ENCODE results near the gene TTBK2. TPM values are rescaled to one million over a fixed set of nuclear protein-coding genes. Genes with fewer than 3 reads are reported as not detected.

TTBK2 gene
- total and polyA plus RNA-seq, 10 of the 15 experiments (the other 5 are each of a cell fraction or from before 2014, with no cell fraction given), result 0.66 to 9.1 (median 3.7) TPM

- TF ChIP-seq ZNF687 (IDR thresholded peaks at IDR 0.05) (no peak), RELA (IDR thresholded peaks at IDR 0.05; ENCODE audit: borderline replicate concordance, partially characterized antibody) (no peak), ESRRA (IDR thresholded peaks at IDR 0.05; ENCODE audit: low read length) (no peak), HCFC1 (IDR thresholded peaks at IDR 0.05; ENCODE audit: low read length) (no peak), RCOR1 (conservative IDR thresholded peaks at IDR 0.05; ENCODE audit: low read depth, low read length) (no peak), MTA3 (IDR thresholded peaks at IDR 0.05; ENCODE audit: borderline replicate concordance, low read length) (no peak), NR2C1 (IDR thresholded peaks at IDR 0.05) (no peak), RELB (IDR thresholded peaks at IDR 0.05; ENCODE audit: low read depth) (no peak), YBX1 (IDR thresholded peaks at IDR 0.05) (no peak), STAT3 (IDR thresholded peaks at IDR 0.05; ENCODE audit: low read depth, low read length) (no peak), LARP7 (IDR thresholded peaks at IDR 0.05) (0 out of 2 replicates have a peak, but pooled peaks have one; percentile 64), REST (IDR thresholded peaks at IDR 0.05; ENCODE audit: low read depth, low read length) (no peak)
- TF ChIP-seq, protein P1, sequence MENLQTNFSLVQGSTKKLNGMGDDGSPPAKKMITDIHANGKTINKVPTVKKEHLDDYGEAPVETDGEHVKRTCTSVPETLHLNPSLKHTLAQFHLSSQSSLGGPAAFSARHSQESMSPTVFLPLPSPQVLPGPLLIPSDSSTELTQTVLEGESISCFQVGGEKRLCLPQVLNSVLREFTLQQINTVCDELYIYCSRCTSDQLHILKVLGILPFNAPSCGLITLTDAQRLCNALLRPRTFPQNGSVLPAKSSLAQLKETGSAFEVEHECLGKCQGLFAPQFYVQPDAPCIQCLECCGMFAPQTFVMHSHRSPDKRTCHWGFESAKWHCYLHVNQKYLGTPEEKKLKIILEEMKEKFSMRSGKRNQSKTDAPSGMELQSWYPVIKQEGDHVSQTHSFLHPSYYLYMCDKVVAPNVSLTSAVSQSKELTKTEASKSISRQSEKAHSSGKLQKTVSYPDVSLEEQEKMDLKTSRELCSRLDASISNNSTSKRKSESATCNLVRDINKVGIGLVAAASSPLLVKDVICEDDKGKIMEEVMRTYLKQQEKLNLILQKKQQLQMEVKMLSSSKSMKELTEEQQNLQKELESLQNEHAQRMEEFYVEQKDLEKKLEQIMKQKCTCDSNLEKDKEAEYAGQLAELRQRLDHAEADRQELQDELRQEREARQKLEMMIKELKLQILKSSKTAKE (IDR thresholded peaks at IDR 0.05; ENCODE audit: low read depth, poor library complexity, severe bottlenecking), result no peak
- TF ChIP-seq, protein P2, sequence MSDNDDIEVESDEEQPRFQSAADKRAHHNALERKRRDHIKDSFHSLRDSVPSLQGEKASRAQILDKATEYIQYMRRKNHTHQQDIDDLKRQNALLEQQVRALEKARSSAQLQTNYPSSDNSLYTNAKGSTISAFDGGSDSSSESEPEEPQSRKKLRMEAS (IDR thresholded peaks at IDR 0.05; ENCODE audit: low read depth, low read length), result 0 out of 2 replicates have a peak, but pooled peaks have one; percentile 32
- TF ChIP-seq, protein P3, sequence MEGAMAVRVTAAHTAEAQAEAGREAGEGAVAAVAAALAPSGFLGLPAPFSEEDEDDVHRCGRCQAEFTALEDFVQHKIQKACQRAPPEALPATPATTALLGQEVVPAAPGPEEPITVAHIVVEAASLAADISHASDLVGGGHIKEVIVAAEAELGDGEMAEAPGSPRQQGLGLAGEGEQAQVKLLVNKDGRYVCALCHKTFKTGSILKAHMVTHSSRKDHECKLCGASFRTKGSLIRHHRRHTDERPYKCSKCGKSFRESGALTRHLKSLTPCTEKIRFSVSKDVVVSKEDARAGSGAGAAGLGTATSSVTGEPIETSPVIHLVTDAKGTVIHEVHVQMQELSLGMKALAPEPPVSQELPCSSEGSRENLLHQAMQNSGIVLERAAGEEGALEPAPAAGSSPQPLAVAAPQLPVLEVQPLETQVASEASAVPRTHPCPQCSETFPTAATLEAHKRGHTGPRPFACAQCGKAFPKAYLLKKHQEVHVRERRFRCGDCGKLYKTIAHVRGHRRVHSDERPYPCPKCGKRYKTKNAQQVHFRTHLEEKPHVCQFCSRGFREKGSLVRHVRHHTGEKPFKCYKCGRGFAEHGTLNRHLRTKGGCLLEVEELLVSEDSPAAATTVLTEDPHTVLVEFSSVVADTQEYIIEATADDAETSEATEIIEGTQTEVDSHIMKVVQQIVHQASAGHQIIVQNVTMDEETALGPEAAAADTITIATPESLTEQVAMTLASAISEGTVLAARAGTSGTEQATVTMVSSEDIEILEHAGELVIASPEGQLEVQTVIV (IDR thresholded peaks at IDR 0.05; ENCODE audit: borderline replicate concordance, partially characterized antibody), result no peak
Observed at GRCh38 chr15:42736793-42737528, 183.6 kb downstream of the TTBK2 start, which contains the start of gene CDAN1 (continued).
